ENCODE results near the gene LRCH2. TPM values are rescaled to one million over a fixed set of nuclear protein-coding genes. Genes with fewer than 3 reads are reported as not detected.
A peak's percentile ranks its signal among the peaks of the same experiment; 100 is the strongest.

Gene LRCH2
- total RNA-seq, 2 experiments from 2014 or later = not detected

DNA sequence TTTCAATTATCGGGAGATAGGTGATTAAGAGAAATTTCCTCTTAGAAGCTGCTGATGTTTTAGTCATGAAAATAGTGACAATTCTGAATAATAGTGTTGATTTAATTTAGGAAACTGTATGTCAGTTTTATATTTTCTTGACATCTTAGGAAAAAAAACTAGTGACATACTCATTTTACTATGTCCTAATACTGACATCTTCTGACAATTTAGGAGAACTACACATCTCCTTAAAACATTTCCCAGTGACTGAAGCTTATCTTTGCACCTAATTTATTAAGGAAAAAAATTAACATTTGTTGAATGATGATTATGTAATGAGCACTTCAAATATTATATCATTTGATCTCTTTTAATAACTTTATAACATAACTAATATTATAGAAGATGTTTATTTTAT lies 86.7 kb downstream of the LRCH2 start:
- TF ChIP-seq, protein P1, sequence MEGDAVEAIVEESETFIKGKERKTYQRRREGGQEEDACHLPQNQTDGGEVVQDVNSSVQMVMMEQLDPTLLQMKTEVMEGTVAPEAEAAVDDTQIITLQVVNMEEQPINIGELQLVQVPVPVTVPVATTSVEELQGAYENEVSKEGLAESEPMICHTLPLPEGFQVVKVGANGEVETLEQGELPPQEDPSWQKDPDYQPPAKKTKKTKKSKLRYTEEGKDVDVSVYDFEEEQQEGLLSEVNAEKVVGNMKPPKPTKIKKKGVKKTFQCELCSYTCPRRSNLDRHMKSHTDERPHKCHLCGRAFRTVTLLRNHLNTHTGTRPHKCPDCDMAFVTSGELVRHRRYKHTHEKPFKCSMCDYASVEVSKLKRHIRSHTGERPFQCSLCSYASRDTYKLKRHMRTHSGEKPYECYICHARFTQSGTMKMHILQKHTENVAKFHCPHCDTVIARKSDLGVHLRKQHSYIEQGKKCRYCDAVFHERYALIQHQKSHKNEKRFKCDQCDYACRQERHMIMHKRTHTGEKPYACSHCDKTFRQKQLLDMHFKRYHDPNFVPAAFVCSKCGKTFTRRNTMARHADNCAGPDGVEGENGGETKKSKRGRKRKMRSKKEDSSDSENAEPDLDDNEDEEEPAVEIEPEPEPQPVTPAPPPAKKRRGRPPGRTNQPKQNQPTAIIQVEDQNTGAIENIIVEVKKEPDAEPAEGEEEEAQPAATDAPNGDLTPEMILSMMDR (conservative IDR thresholded peaks at IDR 0.05; ENCODE audit: low read length) = peak; percentile 65
- no peak for TF ChIP-seq EZH2phosphoT487 (IDR thresholded peaks at IDR 0.05; ENCODE audit: borderline replicate concordance, low read depth, low read length)
- ChIA-PET POLR2A (interaction anchor here (0.6 kb wide), 1 partner anchor 10 kb away, joined by 3 read pairs; no protein-coding TSS in a partner anchor), CTCF (ENCODE audit: unreplicated experiment) (no interaction called here)
- Histone ChIP-seq H3K27ac (ENCODE audit: low read depth, low read length, poor library complexity, severe bottlenecking) (no peak overlapping the region), H3K36me3 (ENCODE audit: insufficient read depth, low read length) (no peaks in the 10 kb centered on the region), H3K4me1 (ENCODE audit: insufficient read depth, low read length, poor library complexity, severe bottlenecking) (no peaks in the 10 kb centered on the region), H4K20me1 (ENCODE audit: insufficient read depth, low read length) (no peaks in the 10 kb centered on the region), H3K9me3 (ENCODE audit: low read length) (no peaks in the 10 kb centered on the region), H3K9me2 (ENCODE audit: insufficient read depth, low read length) (no peaks in the 10 kb centered on the region), H3K4me2 (ENCODE audit: low read length) (no peak overlapping the region), H2AFZ (ENCODE audit: low read length) (no peak overlapping the region), H3K79me2 (ENCODE audit: insufficient read depth, low read depth, low read length) (no peaks in the 10 kb centered on the region), H3K4me3 (ENCODE audit: low read depth, low read length, poor library complexity, severe bottlenecking) (no peak overlapping the region)
- BruUV-seq (replicated peaks) = no TSS peak
- intact Hi-C loops (cut with micrococcal nuclease; ENCODE audit: unreplicated experiment) = no loop called here
- no peak for DNase-seq (ENCODE audit: low spot score)

DNA sequence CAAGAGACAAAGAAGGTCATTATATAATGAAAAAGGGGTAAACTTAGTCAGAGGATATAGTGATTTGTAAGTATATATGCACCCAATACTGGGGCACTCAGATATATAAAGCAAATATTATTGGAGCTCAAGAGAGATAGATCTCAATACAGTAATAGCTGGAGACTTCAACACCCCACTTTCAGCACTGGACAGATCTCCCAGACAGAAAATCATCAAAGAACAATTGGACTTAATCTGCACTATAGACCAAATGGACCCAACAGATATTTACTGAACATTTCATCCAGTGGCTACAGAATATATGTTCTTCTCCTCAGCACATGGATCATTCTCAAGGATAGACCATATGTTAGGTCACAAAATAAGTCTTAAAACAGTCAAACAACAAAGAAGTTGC lies 91.8 kb downstream of the LRCH2 start:
- Histone ChIP-seq H4K20me1 (ENCODE audit: insufficient read depth, low read length) (no peaks in the 10 kb centered on the region), H3K4me3 (ENCODE audit: low read depth, low read length, poor library complexity, severe bottlenecking) (no peak overlapping the region), H3K79me2 (ENCODE audit: insufficient read depth, low read depth, low read length) (no peaks in the 10 kb centered on the region), H2AFZ (ENCODE audit: low read length) (no peak overlapping the region), H3K4me1 (ENCODE audit: insufficient read depth, low read length, poor library complexity, severe bottlenecking) (no peaks in the 10 kb centered on the region), H3K9me3 (ENCODE audit: low read length) (no peaks in the 10 kb centered on the region), H3K27ac (ENCODE audit: low read depth, low read length, poor library complexity, severe bottlenecking) (no peak overlapping the region), H3K4me2 (ENCODE audit: low read length) (no peak overlapping the region), H3K36me3 (ENCODE audit: insufficient read depth, low read length) (no peaks in the 10 kb centered on the region), H3K9me2 (ENCODE audit: insufficient read depth, low read length) (no peaks in the 10 kb centered on the region)
- POLR2A ChIA-PET = no interaction called here
- no peak for TF ChIP-seq EZH2phosphoT487 (IDR thresholded peaks at IDR 0.05; ENCODE audit: borderline replicate concordance, low read depth, low read length)
- TF ChIP-seq, protein P1 (conservative IDR thresholded peaks at IDR 0.05; ENCODE audit: low read length) = no peak
- CTCF ChIA-PET (ENCODE audit: unreplicated experiment) = no interaction called here
- intact Hi-C loops (cut with micrococcal nuclease; ENCODE audit: unreplicated experiment) = no loop called here
- BruUV-seq (replicated peaks) = no TSS peak
- DNase-seq (ENCODE audit: low spot score) = no peak

DNA sequence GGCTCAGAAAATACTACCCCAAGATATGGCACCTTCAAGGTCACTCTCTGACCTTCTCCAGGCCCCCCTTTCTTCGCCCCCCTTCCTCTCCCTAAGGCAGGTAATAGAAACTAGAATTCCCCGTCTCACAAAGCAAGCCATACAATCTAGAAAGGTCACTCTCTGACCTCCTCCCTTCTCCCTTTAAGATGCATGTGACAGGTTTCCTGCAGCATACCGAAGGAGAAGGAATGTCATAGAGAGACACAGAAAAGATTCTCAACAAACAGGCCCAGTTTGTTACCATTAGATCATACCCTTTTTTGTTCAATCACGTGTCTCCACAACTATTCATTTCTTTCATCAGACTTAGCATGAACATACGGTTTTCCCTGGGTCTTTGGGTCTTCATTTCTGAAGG lies 95.9 kb downstream of the LRCH2 start:
- H4K20me1 ChIP-seq (ENCODE audit: insufficient read depth, low read length) = no peaks in the 10 kb centered on the region
- H3K9me3 ChIP-seq (ENCODE audit: low read length) = no peaks in the 10 kb centered on the region
- POLR2A ChIA-PET = no interaction called here
- BruUV-seq (replicated peaks) = no TSS peak
- TF ChIP-seq, protein P1 (conservative IDR thresholded peaks at IDR 0.05; ENCODE audit: low read length) = no peak
- TF ChIP-seq EZH2phosphoT487 (IDR thresholded peaks at IDR 0.05; ENCODE audit: borderline replicate concordance, low read depth, low read length) = no peak
- no peak overlapping the region for H3K4me2 ChIP-seq (ENCODE audit: low read length)
- H3K27ac ChIP-seq (ENCODE audit: low read depth, low read length, poor library complexity, severe bottlenecking) = no peak overlapping the region
- no peaks in the 10 kb centered on the region for H3K36me3 ChIP-seq (ENCODE audit: insufficient read depth, low read length)
- intact Hi-C loops (cut with micrococcal nuclease; ENCODE audit: unreplicated experiment) = no loop called here
- CTCF ChIA-PET (ENCODE audit: unreplicated experiment) = no interaction called here
- DNase-seq (ENCODE audit: low spot score) = no peak
- H3K4me3 ChIP-seq (ENCODE audit: low read depth, low read length, poor library complexity, severe bottlenecking) = no peak overlapping the region
- H2AFZ ChIP-seq (ENCODE audit: low read length) = no peak overlapping the region
- H3K9me2 ChIP-seq (ENCODE audit: insufficient read depth, low read length) = no peaks in the 10 kb centered on the region
- no peaks in the 10 kb centered on the region for H3K79me2 ChIP-seq (ENCODE audit: insufficient read depth, low read depth, low read length)
- no peaks in the 10 kb centered on the region for H3K4me1 ChIP-seq (ENCODE audit: insufficient read depth, low read length, poor library complexity, severe bottlenecking)

Measured in OCI-LY7 (cell line).